Endodermal cell (in vitro differentiated cells): ENCODE measurements around the gene ZBTB7A. TPM values are rescaled to one million over a fixed set of nuclear protein-coding genes. Genes with fewer than 3 reads are reported as not detected.
A peak's percentile ranks its signal among the peaks of the same experiment; 100 is the strongest.

Experiments
- DNase-seq: peaks from one replicate; pipeline ENCODE4 v3.0.0-alpha.2; 2017
- H3K27ac ChIP-seq: 2 replicates; pipeline ENCODE4 v1.5.1; 2013; ENCODE audit warnings: mild to moderate bottlenecking, low read depth, low read length, moderate library complexity
- H3K27me3 ChIP-seq: 2 replicates; pipeline ENCODE4 v1.6.1; 2013; ENCODE audit warnings: mild to moderate bottlenecking, low read length, moderate library complexity; ENCODE audit not compliant: insufficient read depth, control insufficient read depth, poor library complexity, severe bottlenecking
- H3K36me3 ChIP-seq: 2 replicates; pipeline ENCODE4 v1.7.0; 2013; ENCODE audit warnings: mild to moderate bottlenecking, low read length, moderate library complexity; ENCODE audit not compliant: control insufficient read depth, insufficient read depth
- H3K4me1 ChIP-seq: one replicate; pipeline ENCODE4 v1.7.0; 2013; ENCODE audit warnings: low read length; ENCODE audit not compliant: control insufficient read depth, insufficient read depth
- H3K4me3 ChIP-seq: 2 replicates; pipeline ENCODE4 v1.5.1; 2013; ENCODE audit warnings: mild to moderate bottlenecking, low read length, moderate library complexity
- H3K9ac ChIP-seq: 2 replicates; pipeline ENCODE4 v1.6.1; 2013; ENCODE audit warnings: mild to moderate bottlenecking, low read length, moderate library complexity; ENCODE audit not compliant: poor library complexity, severe bottlenecking; ENCODE audit errors: extremely low read depth
- H3K9me3 ChIP-seq: 2 replicates; pipeline ENCODE4 v1.6.1; 2013; ENCODE audit warnings: mild to moderate bottlenecking, low read length, moderate library complexity; ENCODE audit not compliant: control insufficient read depth
- H3K27ac Mint-ChIP-seq: 2 replicates; pipeline ENCODE4 v1.8.0; 2020; ENCODE audit warnings: mixed read lengths
- H3K27me3 Mint-ChIP-seq: 2 replicates; pipeline ENCODE4 v1.8.0; 2021; ENCODE audit warnings: mild to moderate bottlenecking, mixed read lengths; ENCODE audit not compliant: insufficient read depth
- H3K36me3 Mint-ChIP-seq: 2 replicates; pipeline ENCODE4 v1.8.0; 2020; ENCODE audit warnings: low read depth, mixed read lengths
- H3K4me1 Mint-ChIP-seq: 2 replicates; pipeline ENCODE4 v1.8.0; 2020; ENCODE audit warnings: mixed read lengths
- H3K4me3 Mint-ChIP-seq: 2 replicates; pipeline ENCODE4 v1.8.0; 2020; ENCODE audit warnings: mild to moderate bottlenecking, moderate library complexity, mixed read lengths
- H3K9me3 Mint-ChIP-seq: 2 replicates; pipeline ENCODE4 v1.8.0; 2020; ENCODE audit warnings: mild to moderate bottlenecking, mixed read lengths
- CTCF ChIP-seq: fragments of 200-600 bp; sonication (generic); conservative IDR thresholded peaks from 2 replicates; pipeline ENCODE4 v1.5.0; 2021; ENCODE audit warnings: antibody characterized with exemption, mild to moderate bottlenecking
- WGBS, 2 experiments: methylation state at CpG; one replicate each; pipeline versions ENCODE4 v1.1.5 to v1.1.7; 2013; ENCODE audit warnings: missing lambda C conversion rate in 2 of 2, mixed read lengths in 1 of 2; ENCODE audit not compliant: insufficient coverage in 1 of 2, insufficient read length in 1 of 2; 5-methylcytosine and 5-hydroxymethylcytosine counted together
- total RNA-seq, 2 donors: library from RNA; stranded (reverse); fragmentation: NEBNext Ultra II Directional in 1 of 2; extraction: Animal tissue kit (Norgen Biotek cat#: 25700) in 1 of 2; gene quantifications; 2 replicates in 1 of 2; 3 replicates in 1 of 2; pipeline ENCODE4 v1.2.1, GENCODE V29; 2021

The ZBTB7A gene
- total RNA-seq, 2 donors from 2014 or later = 19.2 to 22.1 TPM

- no peaks in the 10 kb centered on the region for H3K4me1 Mint-ChIP-seq
- Histone ChIP-seq H3K36me3 (peaks cover 16% of the 10 kb centered on the region), H3K27ac (no peak overlapping the region), H3K9ac (no peak overlapping the region), H3K4me1 (no peaks in the 10 kb centered on the region), H3K27me3 (no peaks in the 10 kb centered on the region), H3K4me3 (no peak overlapping the region), H3K9me3 (no peaks in the 10 kb centered on the region)
- DNase-seq = no peak
- H3K27ac Mint-ChIP-seq = peak overlapping the region; percentile 35
- H3K27me3 Mint-ChIP-seq = no peaks in the 10 kb centered on the region
- no peaks in the 10 kb centered on the region for H3K9me3 Mint-ChIP-seq
- H3K4me3 Mint-ChIP-seq = no peak overlapping the region
- TF ChIP-seq CTCF = no peak
- 94 to 95% methylated on average over 16 to 31 of the region's 31 CpGs for WGBS, 2 experiments
- H3K36me3 Mint-ChIP-seq = peaks cover 4% of the 10 kb centered on the region
Measured at GRCh38 chr19:4087787-4088679, 21.3 kb upstream of the ZBTB7A start.

GRCh38 chr19:4086411-4086867 lies 19.7 kb upstream of the ZBTB7A start:
- H3K27me3 Mint-ChIP-seq = no peaks in the 10 kb centered on the region
- H3K27ac ChIP-seq = no peak overlapping the region
- H3K4me3 ChIP-seq = no peak overlapping the region
- H3K4me1 ChIP-seq = no peaks in the 10 kb centered on the region
- no peaks in the 10 kb centered on the region for H3K9me3 ChIP-seq
- TF ChIP-seq CTCF = no peak
- H3K36me3 Mint-ChIP-seq = peaks cover 3% of the 10 kb centered on the region
- H3K27ac Mint-ChIP-seq = no peak overlapping the region
- H3K27me3 ChIP-seq = no peaks in the 10 kb centered on the region
- H3K9me3 Mint-ChIP-seq = no peaks in the 10 kb centered on the region
- DNase-seq = no peak
- H3K4me3 Mint-ChIP-seq = no peak overlapping the region
- peaks cover 13% of the 10 kb centered on the region for H3K36me3 ChIP-seq
- no peaks in the 10 kb centered on the region for H3K4me1 Mint-ChIP-seq
- WGBS, 2 experiments = 87 to 89% methylated on average over 11 to 17 of the region's 17 CpGs
- no peak overlapping the region for H3K9ac ChIP-seq

DNA sequence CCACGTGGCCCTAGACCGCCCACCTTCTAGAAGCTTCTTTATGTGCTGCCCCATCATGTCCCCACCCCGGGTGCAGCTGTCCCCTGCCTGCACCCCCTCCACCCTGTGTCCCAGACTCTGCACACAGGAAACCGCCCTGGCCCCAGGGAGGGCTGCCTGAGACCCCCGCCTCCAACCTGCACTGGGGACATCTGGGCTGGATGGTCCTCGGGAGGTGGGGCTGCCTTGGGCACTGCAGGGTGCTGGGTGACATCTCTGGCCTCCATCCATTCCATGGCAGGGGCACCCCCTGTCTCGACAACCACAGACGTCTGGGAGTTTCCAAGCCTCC lies 17.8 kb upstream of the ZBTB7A start:
- no peak for TF ChIP-seq CTCF
- H3K27me3 ChIP-seq = no peaks in the 10 kb centered on the region
- DNase-seq = no peak
- H3K4me3 ChIP-seq = no peak overlapping the region
- H3K9ac ChIP-seq = no peak overlapping the region
- Mint-ChIP-seq H3K27ac (no peak overlapping the region), H3K4me1 (no peaks in the 10 kb centered on the region), H3K4me3 (no peak overlapping the region), H3K36me3 (no peaks in the 10 kb centered on the region), H3K9me3 (no peaks in the 10 kb centered on the region), H3K27me3 (no peaks in the 10 kb centered on the region)
- 79 to 88% methylated on average over 4 to 8 of the region's 8 CpGs for whole genome bisulfite sequencing, 2 experiments
- no peaks in the 10 kb centered on the region for H3K9me3 ChIP-seq
- H3K36me3 ChIP-seq = peaks cover 7% of the 10 kb centered on the region
- H3K27ac ChIP-seq = no peak overlapping the region
- no peaks in the 10 kb centered on the region for H3K4me1 ChIP-seq
